HG03342 (cell line): ENCODE results near the gene TYW1B.
"Not testable (repeated sequence)": the region's sequence is repeated elsewhere in the genome, so short reads cannot be mapped to it uniquely, and the experiment has no call there.

ENCODE experiments used
- ATAC-seq: cut with Tn5 transposase; IDR thresholded peaks from one replicate; pipeline ENCODE4 v1.9.1; 2021; ENCODE audit warnings: mild to moderate bottlenecking, moderate library complexity; ENCODE audit not compliant: unreplicated experiment

The TYW1B gene

GRCh38 chr7:72827839-72828591, at the start of gene TYW1B:
Gene TYW1B, minus strand, starts transcription at chr7:72828200. Its CDS starts 125 bp downstream, at chr7:72828075.
- peak; percentile 92 for ATAC-seq

GRCh38 chr7:72867591-72867990, 39.6 kb upstream of the TYW1B start:
- not testable (repeated sequence) for ATAC-seq

- not testable (repeated sequence) for ATAC-seq
Measured at GRCh38 chr7:72858846-72859400, 30.9 kb upstream of the TYW1B start.

GRCh38 chr7:72857925-72858324, 29.9 kb upstream of the TYW1B start:
- ATAC-seq, result not testable (repeated sequence)

GRCh38 chr7:72855261-72855660, 27.3 kb upstream of the TYW1B start:
- ATAC-seq, result not testable (repeated sequence)

GRCh38 chr7:72852937-72853336, 24.9 kb upstream of the TYW1B start:
- not testable (repeated sequence) for ATAC-seq

- ATAC-seq, result not testable (repeated sequence)
Measured at GRCh38 chr7:72850746-72851145, 22.7 kb upstream of the TYW1B start.

- not testable (repeated sequence) for ATAC-seq
Measured at GRCh38 chr7:72844146-72844545, 16.1 kb upstream of the TYW1B start.

GRCh38 chr7:72843166-72843565, 15.2 kb upstream of the TYW1B start:
- ATAC-seq, result not testable (repeated sequence)

GRCh38 chr7:72840966-72841511, 13.0 kb upstream of the TYW1B start:
- not testable (repeated sequence) for ATAC-seq

- ATAC-seq, result not testable (repeated sequence)
Measured at GRCh38 chr7:72838315-72838714, 10.3 kb upstream of the TYW1B start.

- ATAC-seq, result not testable (repeated sequence)
Measured at GRCh38 chr7:72837291-72837690, 9.3 kb upstream of the TYW1B start.

GRCh38 chr7:72830567-72830966, 2.6 kb upstream of the TYW1B start:
- not testable (repeated sequence) for ATAC-seq

GRCh38 chr7:72829687-72830354, 1.8 kb upstream of the TYW1B start:
- peak; percentile 17 for ATAC-seq

GRCh38 chr7:72829291-72829686, 1.3 kb upstream of the TYW1B start:
- peak; percentile 49 for ATAC-seq

GRCh38 chr7:72823765-72824732, 4.0 kb downstream of the TYW1B start:
- ATAC-seq, result not testable (repeated sequence)

GRCh38 chr7:72822497-72822896, 5.5 kb downstream of the TYW1B start:
- not testable (repeated sequence) for ATAC-seq

- ATAC-seq, result not testable (repeated sequence)
Measured at GRCh38 chr7:72818663-72819361, 9.2 kb downstream of the TYW1B start.

GRCh38 chr7:72817661-72818060, 10.3 kb downstream of the TYW1B start:
- not testable (repeated sequence) for ATAC-seq
